Fibroblast of lung (primary cell): ENCODE measurements around the gene SLC1A4.

ENCODE experiments used
- CTCF ChIP-seq, 2 donors: IDR thresholded peaks in 1 of 2; conservative IDR thresholded peaks in 1 of 2; 1 replicate in 1 of 2; 2 replicates in 1 of 2; pipeline ENCODE4 v1.5.1; 2011 to 2012; ENCODE audit warnings: low read length in 2 of 2, control low read depth in 1 of 2, inconsistent platforms in 1 of 2, low read depth in 1 of 2, mild to moderate bottlenecking in 1 of 2
- EZH2 ChIP-seq: IDR thresholded peaks from 2 replicates; pipeline ENCODE4 v1.5.1; 2012; ENCODE audit warnings: low read length, control low read depth, mild to moderate bottlenecking; ENCODE audit errors: missing control alignments

DNA sequence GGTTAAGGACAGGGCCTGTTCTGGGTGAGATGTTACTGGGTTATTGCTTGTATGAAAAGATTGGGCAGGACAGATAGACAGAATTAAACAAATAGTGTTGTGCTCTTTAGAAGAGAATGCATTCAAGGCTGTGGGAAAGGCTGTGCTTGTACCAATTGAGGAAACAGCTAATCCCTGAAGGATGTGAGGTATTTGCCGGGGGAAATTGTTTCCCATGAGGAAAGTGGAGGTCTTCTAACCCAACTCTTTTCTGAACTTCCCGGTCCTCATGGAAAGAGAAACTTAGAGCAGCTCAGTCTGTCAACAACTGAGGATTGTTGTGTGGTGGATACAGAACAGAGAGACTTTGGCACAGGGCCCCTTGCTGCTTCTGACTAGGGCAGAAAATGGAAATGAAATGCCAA is 9.5 kb downstream of the SLC1A4 start:
- TF ChIP-seq CTCF (conservative IDR thresholded peaks at IDR 0.05 in 1 of 2, IDR thresholded peaks at IDR 0.05 in 1 of 2; ENCODE audit: low read depth in 1 of 2, low read length in 2 of 2) (no peak), EZH2 (no peak)
